Calu3 (cell line): ENCODE measurements around the gene SETBP1. TPM values are rescaled to one million over a fixed set of nuclear protein-coding genes. Genes with fewer than 3 reads are reported as not detected.

Experiments
- BruUV-seq: library from RNA; stranded (reverse); fragments of 400-500 nt; replicated peaks from 2 replicates; lab custom pipeline; 2021; lab: Mats Ljungman, UMichigan
- CTCF ChIA-PET: fragments of 300-600 bp; sonication (Branson Sonifier 250); formaldehyde crosslinking; loops from one replicate; lab custom pipeline; 2022; ENCODE audit warnings: antibody characterized with exemption; lab: Charles Lee
- DNase-seq: peaks from one replicate; pipeline ENCODE4 v3.0.0; 2022
- H3K27ac Mint-ChIP-seq: one replicate; pipeline ENCODE4 v1.8.0; 2022; ENCODE audit warnings: mixed read lengths; ENCODE audit not compliant: unreplicated experiment
- H3K27me3 Mint-ChIP-seq: one replicate; pipeline ENCODE4 v1.8.0; 2022; ENCODE audit warnings: mixed read lengths; ENCODE audit not compliant: unreplicated experiment
- H3K36me3 Mint-ChIP-seq: one replicate; pipeline ENCODE4 v1.8.0; 2022; ENCODE audit warnings: mild to moderate bottlenecking, moderate library complexity, mixed read lengths; ENCODE audit not compliant: insufficient read depth, unreplicated experiment
- H3K4me1 Mint-ChIP-seq: one replicate; pipeline ENCODE4 v1.8.0; 2022; ENCODE audit warnings: mild to moderate bottlenecking, low read depth, mixed read lengths; ENCODE audit not compliant: unreplicated experiment
- H3K4me3 Mint-ChIP-seq: one replicate; pipeline ENCODE4 v1.8.0; 2022; ENCODE audit warnings: mild to moderate bottlenecking, low read depth, moderate library complexity, mixed read lengths; ENCODE audit not compliant: unreplicated experiment
- H3K9me3 Mint-ChIP-seq: one replicate; pipeline ENCODE4 v1.8.0; 2022; ENCODE audit warnings: low read depth, mixed read lengths; ENCODE audit not compliant: unreplicated experiment
- intact Hi-C: fragments of 100-400 bp; cut with micrococcal nuclease; formaldehyde crosslinking; loops from one replicate; pipeline ENCODE4 v1.10.0; 2022; ENCODE audit not compliant: unreplicated experiment
- total RNA-seq: library from RNA; stranded (reverse); gene quantifications from 2 replicates; pipeline ENCODE4 v1.2.3, GENCODE V29; 2022
- TF ChIP-seq, protein P1 (sequence below): fragments of 200-600 bp; IDR thresholded peaks from one replicate; pipeline ENCODE4 v1.8.0; 2022; ENCODE audit warnings: antibody characterized with exemption; ENCODE audit not compliant: unreplicated experiment

Gene SETBP1
- total RNA-seq, 1 experiment from 2014 or later = 6.0 TPM

DNA sequence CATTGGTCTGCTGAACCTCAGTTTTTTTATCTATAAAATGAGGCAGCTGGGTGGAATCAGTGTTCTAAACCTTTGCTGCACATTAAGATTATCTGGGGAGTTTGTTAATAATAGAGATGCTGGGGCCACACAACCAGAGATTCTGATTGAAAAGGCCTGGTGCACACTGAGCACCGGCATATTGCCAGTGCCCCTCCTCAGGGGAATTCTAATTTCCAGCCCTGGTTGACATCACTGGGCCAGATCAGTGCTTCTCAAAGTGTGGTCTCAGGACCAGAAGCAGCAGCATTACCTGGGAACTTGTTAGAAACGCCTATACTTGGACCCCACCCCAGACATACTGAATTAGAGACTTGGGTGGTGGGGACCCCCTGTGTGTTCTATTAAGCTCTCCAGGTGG, 112.5 kb downstream of the SETBP1 start:
- no peak overlapping the region for H3K4me3 Mint-ChIP-seq
- no peak for DNase-seq
- H3K27ac Mint-ChIP-seq = no peak overlapping the region
- intact Hi-C loops = loop anchor here (10.0 kb wide), 1 partner anchor 108 kb away; the partner anchor contains the start of gene SETBP1
- no peaks in the 10 kb centered on the region for H3K27me3 Mint-ChIP-seq
- no peaks in the 10 kb centered on the region for H3K9me3 Mint-ChIP-seq
- CTCF ChIA-PET = no interaction called here
- TF ChIP-seq, protein P1, sequence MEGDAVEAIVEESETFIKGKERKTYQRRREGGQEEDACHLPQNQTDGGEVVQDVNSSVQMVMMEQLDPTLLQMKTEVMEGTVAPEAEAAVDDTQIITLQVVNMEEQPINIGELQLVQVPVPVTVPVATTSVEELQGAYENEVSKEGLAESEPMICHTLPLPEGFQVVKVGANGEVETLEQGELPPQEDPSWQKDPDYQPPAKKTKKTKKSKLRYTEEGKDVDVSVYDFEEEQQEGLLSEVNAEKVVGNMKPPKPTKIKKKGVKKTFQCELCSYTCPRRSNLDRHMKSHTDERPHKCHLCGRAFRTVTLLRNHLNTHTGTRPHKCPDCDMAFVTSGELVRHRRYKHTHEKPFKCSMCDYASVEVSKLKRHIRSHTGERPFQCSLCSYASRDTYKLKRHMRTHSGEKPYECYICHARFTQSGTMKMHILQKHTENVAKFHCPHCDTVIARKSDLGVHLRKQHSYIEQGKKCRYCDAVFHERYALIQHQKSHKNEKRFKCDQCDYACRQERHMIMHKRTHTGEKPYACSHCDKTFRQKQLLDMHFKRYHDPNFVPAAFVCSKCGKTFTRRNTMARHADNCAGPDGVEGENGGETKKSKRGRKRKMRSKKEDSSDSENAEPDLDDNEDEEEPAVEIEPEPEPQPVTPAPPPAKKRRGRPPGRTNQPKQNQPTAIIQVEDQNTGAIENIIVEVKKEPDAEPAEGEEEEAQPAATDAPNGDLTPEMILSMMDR = no peak
- BruUV-seq = no TSS peak
- peaks cover 24% of the 10 kb centered on the region for H3K4me1 Mint-ChIP-seq
- no peaks in the 10 kb centered on the region for H3K36me3 Mint-ChIP-seq

DNA sequence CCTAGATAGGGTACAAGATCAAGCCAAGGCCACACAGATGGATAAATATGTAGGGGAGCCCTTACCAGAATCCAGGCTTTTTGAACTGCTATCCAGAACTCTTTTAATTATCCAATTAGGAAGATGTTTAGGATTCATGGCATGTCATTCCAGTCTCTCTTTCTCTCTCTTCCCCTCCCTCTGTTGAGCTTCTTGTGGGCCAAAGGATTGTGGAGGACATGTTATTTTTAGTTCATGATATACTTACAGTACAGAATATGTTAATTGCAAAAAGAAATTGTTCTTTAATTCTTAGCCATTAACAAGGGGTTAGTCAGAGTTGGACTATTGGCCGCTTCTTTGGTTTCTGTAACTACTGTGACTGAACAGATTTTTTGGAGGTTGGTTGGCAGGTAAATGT, 113.0 kb downstream of the SETBP1 start:
- Mint-ChIP-seq H3K4me3 (no peak overlapping the region), H3K36me3 (no peaks in the 10 kb centered on the region), H3K27ac (no peak overlapping the region), H3K9me3 (no peaks in the 10 kb centered on the region), H3K4me1 (peaks cover 24% of the 10 kb centered on the region), H3K27me3 (no peaks in the 10 kb centered on the region)
- intact Hi-C loops = loop anchor here (10.0 kb wide), 1 partner anchor 109 kb away; the partner anchor contains the start of gene SETBP1
- CTCF ChIA-PET = no interaction called here
- BruUV-seq = no TSS peak
- TF ChIP-seq, protein P1 = no peak
- no peak for DNase-seq

DNA sequence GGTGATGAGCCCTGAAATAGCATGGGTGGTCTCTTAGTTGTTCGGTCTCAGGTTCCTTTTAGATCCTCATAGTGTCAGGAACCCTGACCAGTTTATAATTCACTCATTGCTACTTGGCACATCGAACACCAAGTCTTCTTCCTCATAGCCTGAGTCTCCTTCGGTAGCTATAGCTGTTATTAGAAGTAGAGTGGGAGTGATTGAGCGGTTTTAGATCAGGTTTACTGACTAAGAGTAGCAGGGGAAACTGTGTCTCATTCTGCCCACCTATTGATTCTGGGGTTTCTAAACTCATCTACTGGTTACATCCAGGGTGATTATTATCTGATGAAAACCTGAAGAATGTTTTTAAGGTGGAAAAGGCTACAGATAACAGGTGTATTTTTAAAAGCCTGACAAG, 114.6 kb downstream of the SETBP1 start:
- TF ChIP-seq, protein P1 = no peak
- no peaks in the 10 kb centered on the region for H3K36me3 Mint-ChIP-seq
- intact Hi-C loops = loop anchor here (10.0 kb wide), 1 partner anchor 110 kb away; the partner anchor contains the start of gene SETBP1
- no peak overlapping the region for H3K4me3 Mint-ChIP-seq
- no peaks in the 10 kb centered on the region for H3K27me3 Mint-ChIP-seq
- peaks cover 1% of the 10 kb centered on the region for H3K9me3 Mint-ChIP-seq
- DNase-seq = no peak
- H3K27ac Mint-ChIP-seq = no peak overlapping the region
- BruUV-seq = no TSS peak
- CTCF ChIA-PET = no interaction called here
- peaks cover 27% of the 10 kb centered on the region for H3K4me1 Mint-ChIP-seq

DNA sequence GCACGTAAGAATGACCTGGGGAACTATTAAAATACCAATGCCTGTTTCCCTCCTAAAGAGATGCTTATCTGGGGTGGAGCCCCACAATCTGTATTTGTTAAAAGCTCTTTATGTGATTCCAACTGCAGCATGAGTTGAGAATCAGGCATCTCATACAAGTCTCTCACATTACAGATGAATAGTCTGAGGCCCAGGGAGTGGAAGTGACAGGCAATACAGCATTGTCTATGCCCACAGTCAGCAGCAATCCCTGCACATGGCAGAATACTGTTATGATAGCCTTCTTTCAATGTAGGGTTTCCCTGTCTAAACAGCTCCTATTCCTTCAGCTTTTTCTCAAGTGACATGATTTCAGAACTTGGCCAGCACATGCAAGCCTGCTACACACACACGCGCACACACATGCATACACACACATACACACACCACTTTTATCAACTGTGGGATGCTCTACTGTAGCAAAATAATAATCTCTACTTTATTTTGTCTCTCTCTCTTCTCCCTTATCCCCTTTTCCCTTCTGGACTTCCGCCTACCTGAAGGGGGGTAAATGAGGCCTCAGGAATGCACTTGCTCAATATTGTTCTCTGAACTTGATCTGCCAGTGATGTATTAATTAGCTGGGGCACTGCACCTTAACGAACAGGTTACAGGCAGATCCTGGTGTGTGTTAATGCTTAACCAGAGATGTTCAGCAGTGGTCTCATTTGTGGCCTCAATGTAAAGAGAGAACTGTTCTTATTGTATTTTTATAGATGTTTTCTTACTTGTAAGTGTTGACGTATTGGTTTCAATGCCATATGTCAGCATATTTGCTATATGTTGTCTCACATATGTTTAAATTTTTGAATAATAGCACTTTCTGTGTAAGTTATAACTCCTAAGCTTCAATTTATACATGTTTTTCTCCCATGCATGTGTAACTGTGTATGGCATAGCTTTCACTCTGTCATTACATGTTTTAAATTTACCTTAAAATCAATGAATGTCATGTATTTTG, 116.0 kb downstream of the SETBP1 start:
- H3K9me3 Mint-ChIP-seq = peaks cover 4% of the 10 kb centered on the region
- no TSS peak for BruUV-seq
- H3K4me3 Mint-ChIP-seq = no peak overlapping the region
- DNase-seq = peak; percentile 65
- intact Hi-C loops = loop anchor here (10.0 kb wide), 1 partner anchor 112 kb away; the partner anchor contains the start of gene SETBP1
- H3K4me1 Mint-ChIP-seq = peaks cover 30% of the 10 kb centered on the region
- H3K27ac Mint-ChIP-seq = peak overlapping the region; percentile 40
- CTCF ChIA-PET = interaction anchor here (0.7 to 2.0 kb wide), 2 partner anchors 91 to 744 kb away, joined by 3 to 5 read pairs; no protein-coding TSS in a partner anchor
- H3K27me3 Mint-ChIP-seq = no peaks in the 10 kb centered on the region
- TF ChIP-seq, protein P1 = no peak
- no peaks in the 10 kb centered on the region for H3K36me3 Mint-ChIP-seq
